ENCODE results near the gene BRS3. TPM values are rescaled to one million over a fixed set of nuclear protein-coding genes. Genes with fewer than 3 reads are reported as not detected.

BRS3 gene
- total RNA-seq, 1 donor from 2014 or later = not detected

DNA sequence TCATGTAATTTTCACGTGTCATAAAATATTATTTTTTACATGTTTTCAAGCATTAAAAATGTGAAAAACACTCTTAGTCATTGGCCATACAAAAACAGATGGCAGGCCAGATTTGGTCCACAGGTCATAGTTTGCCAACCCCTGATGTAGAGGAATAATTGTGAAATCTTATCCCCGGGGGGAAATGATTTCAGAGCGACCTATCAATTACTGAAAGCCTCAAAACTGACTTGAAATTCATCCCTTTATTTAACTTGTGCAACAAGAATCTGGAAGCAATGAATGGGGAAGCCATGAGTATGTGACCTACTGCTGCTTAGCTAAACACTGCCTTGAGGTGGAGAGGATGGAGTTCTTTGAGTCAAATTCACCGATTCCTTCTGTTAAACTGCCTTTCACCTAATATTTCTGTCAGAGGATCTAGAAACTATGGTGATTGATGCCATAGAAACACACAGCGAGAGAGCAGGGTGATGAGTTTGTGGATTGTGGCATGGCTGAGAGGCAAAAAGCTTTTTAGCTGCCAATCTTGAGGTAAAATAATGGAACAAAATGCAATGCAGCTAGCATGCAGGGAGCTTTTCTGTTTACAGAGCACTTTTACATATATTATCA is 30.3 kb upstream of the BRS3 start:
- H3K27me3 Mint-ChIP-seq = no peaks in the 10 kb centered on the region

DNA sequence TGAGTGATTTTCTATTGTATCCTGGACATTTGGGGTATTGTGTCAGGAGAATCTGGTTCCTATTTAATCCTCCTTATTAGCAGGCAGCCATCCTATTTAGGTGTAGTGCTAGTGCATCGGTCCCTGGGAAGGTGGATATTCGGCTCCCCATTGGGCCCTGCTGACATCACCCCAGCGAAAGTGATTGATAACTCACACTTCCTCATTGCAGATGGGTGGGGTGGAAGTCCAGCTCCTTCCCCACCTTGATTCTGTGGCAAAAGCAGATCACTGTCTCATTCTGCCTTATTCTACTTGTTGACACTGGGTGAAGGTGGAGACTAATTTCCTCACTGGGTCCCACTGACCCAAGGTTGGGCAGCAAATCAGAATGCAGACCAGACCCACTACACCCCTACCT is 23.2 kb upstream of the BRS3 start:
- DNase-seq (ENCODE audit: extremely low spot score, unreplicated experiment) = no peak
- TF ChIP-seq, protein P1, sequence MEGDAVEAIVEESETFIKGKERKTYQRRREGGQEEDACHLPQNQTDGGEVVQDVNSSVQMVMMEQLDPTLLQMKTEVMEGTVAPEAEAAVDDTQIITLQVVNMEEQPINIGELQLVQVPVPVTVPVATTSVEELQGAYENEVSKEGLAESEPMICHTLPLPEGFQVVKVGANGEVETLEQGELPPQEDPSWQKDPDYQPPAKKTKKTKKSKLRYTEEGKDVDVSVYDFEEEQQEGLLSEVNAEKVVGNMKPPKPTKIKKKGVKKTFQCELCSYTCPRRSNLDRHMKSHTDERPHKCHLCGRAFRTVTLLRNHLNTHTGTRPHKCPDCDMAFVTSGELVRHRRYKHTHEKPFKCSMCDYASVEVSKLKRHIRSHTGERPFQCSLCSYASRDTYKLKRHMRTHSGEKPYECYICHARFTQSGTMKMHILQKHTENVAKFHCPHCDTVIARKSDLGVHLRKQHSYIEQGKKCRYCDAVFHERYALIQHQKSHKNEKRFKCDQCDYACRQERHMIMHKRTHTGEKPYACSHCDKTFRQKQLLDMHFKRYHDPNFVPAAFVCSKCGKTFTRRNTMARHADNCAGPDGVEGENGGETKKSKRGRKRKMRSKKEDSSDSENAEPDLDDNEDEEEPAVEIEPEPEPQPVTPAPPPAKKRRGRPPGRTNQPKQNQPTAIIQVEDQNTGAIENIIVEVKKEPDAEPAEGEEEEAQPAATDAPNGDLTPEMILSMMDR (conservative IDR thresholded peaks at IDR 0.05) = no peak
- Mint-ChIP-seq H3K9me3 (no peaks in the 10 kb centered on the region), H3K27me3 (no peaks in the 10 kb centered on the region), H3K4me3 (no peak overlapping the region), H3K4me1 (ENCODE audit: unreplicated experiment) (no peaks in the 10 kb centered on the region), H3K27ac (no peak overlapping the region), H3K36me3 (no peaks in the 10 kb centered on the region)

More for the DNA sequence above, 30.3 kb upstream of the BRS3 start:
- TF ChIP-seq, protein P1 (conservative IDR thresholded peaks at IDR 0.05) = no peak
- Mint-ChIP-seq H3K4me3 (no peak overlapping the region), H3K9me3 (no peaks in the 10 kb centered on the region), H3K4me1 (ENCODE audit: unreplicated experiment) (no peaks in the 10 kb centered on the region), H3K36me3 (no peaks in the 10 kb centered on the region), H3K27ac (no peak overlapping the region)
- no peak for DNase-seq (ENCODE audit: extremely low spot score, unreplicated experiment)

DNA sequence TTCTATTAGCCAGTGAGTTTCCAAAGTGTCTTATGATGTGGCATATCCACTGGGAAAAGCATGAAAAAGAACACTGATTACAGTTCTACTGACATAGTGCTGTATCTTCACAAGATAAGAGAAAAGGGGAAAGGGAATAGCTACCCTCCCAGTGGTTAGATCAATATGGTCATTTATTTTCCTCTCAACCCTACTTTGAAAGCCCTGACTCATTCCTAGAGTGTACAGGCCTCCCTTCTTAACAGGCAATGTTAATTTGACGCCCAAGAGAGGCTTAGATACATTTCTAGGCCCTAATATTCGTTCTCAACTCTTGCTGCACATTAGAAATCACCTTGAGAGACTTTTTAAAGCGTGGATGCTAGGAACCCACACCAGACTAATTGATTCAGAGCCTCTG is 20.4 kb upstream of the BRS3 start:
- no peaks in the 10 kb centered on the region for H3K36me3 Mint-ChIP-seq
- no peaks in the 10 kb centered on the region for H3K27me3 Mint-ChIP-seq
- H3K4me1 Mint-ChIP-seq (ENCODE audit: unreplicated experiment) = no peaks in the 10 kb centered on the region
- TF ChIP-seq, protein P1 (conservative IDR thresholded peaks at IDR 0.05) = no peak
- H3K9me3 Mint-ChIP-seq = no peaks in the 10 kb centered on the region
- H3K27ac Mint-ChIP-seq = no peak overlapping the region
- no peak for DNase-seq (ENCODE audit: extremely low spot score, unreplicated experiment)
- H3K4me3 Mint-ChIP-seq = no peak overlapping the region

DNA sequence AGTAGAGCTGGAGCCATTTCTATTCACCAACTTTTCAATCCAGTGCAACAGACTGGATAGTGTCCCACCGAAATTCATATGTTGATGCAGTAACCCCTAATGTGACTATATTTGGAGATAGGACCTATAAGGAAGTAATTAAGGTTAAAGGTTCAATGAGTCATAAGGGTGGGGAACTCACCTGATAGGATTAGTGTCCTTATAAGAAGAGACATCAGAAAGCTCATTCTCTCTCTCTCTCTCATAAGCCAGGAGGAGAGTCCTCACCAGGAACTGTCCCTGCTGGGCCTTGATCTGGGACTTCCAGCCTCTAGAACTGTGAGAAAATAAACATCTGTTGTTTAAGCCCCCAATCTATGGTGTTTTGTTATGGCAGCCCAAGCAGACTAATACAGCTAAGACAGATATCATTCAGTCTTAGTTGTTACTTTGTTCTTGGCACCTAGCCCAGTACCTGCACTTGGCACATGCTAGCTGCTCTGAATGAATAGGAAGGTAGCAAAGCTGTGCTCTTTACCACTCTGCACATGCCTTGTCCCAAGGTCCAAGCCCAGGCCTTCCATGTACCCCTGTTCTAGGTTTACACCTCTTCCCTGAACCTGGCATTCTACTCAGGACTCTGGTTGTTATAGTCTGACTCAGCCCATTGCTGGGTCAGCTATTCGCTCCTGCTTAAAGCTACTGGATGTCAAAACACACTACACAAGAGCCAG is 19.2 kb upstream of the BRS3 start:
- Mint-ChIP-seq H3K27me3 (no peaks in the 10 kb centered on the region), H3K36me3 (no peaks in the 10 kb centered on the region), H3K4me1 (ENCODE audit: unreplicated experiment) (no peaks in the 10 kb centered on the region), H3K4me3 (no peak overlapping the region), H3K27ac (no peak overlapping the region), H3K9me3 (no peaks in the 10 kb centered on the region)
- no peak for DNase-seq (ENCODE audit: extremely low spot score, unreplicated experiment)
- TF ChIP-seq, protein P1 (conservative IDR thresholded peaks at IDR 0.05) = no peak

DNA sequence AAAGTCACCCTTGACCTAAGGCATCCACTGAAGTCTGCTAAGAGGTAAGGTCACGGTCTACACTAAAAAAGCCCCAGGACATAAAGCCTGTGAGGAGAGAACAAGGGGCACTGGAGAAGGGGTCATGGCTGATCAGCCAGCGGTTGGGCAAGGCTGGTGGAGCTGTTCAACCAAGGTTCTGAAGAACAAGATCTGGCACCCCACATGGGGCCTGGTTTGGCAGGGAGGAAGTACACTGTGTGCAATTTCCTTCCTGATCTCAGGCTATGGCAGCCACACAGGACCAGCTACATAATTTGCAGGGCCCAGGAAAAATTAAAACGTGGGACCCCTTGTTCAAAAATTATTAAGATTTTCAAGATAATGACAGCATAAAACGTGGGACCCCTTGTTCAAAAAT is 14.1 kb upstream of the BRS3 start:
- no peak overlapping the region for H3K4me3 Mint-ChIP-seq
- TF ChIP-seq, protein P1 (conservative IDR thresholded peaks at IDR 0.05) = no peak
- H3K9me3 Mint-ChIP-seq = no peaks in the 10 kb centered on the region

More for the DNA sequence above, 14.1 kb upstream of the BRS3 start:
- no peaks in the 10 kb centered on the region for H3K36me3 Mint-ChIP-seq
- H3K27me3 Mint-ChIP-seq = no peaks in the 10 kb centered on the region
- H3K4me1 Mint-ChIP-seq (ENCODE audit: unreplicated experiment) = no peaks in the 10 kb centered on the region
- no peak for DNase-seq (ENCODE audit: extremely low spot score, unreplicated experiment)
- no peak overlapping the region for H3K27ac Mint-ChIP-seq
